GM18858 (cell line): ENCODE measurements around the gene MRPS12.
"Not testable (repeated sequence)": the region's sequence is repeated elsewhere in the genome, so short reads cannot be mapped to it uniquely, and the experiment has no call there.

Experiments
- ATAC-seq: cut with Tn5 transposase; IDR thresholded peaks from one replicate; pipeline ENCODE4 v1.9.1; 2021; ENCODE audit not compliant: unreplicated experiment

MRPS12 gene

GRCh38 chr19:38933544-38933943 is 2.8 kb downstream of the MRPS12 start:
- no peak for ATAC-seq

GRCh38 chr19:38939957-38940356 is 9.2 kb downstream of the MRPS12 start:
- ATAC-seq: no peak

- ATAC-seq: not testable (repeated sequence)
Observed at GRCh38 chr19:38941466-38941865, 10.7 kb downstream of the MRPS12 start.

GRCh38 chr19:38941979-38942378 is 11.2 kb downstream of the MRPS12 start:
- no peak for ATAC-seq

- ATAC-seq: no peak
Observed at GRCh38 chr19:38942471-38943181, 11.9 kb downstream of the MRPS12 start.

- ATAC-seq: no peak
Observed at GRCh38 chr19:38944981-38945506, 14.3 kb downstream of the MRPS12 start.

GRCh38 chr19:38945562-38946228 is 15.0 kb downstream of the MRPS12 start:
- no peak for ATAC-seq

- ATAC-seq: no peak
Observed at GRCh38 chr19:38946229-38947010, 15.7 kb downstream of the MRPS12 start.

GRCh38 chr19:38949580-38950367 is 19.0 kb downstream of the MRPS12 start:
- no peak for ATAC-seq

- ATAC-seq: no peak
Observed at GRCh38 chr19:38951187-38951586, 20.4 kb downstream of the MRPS12 start.

GRCh38 chr19:38952395-38953165 is 21.8 kb downstream of the MRPS12 start:
- ATAC-seq: no peak

- ATAC-seq: no peak
Observed at GRCh38 chr19:38953677-38954076, 22.9 kb downstream of the MRPS12 start.

GRCh38 chr19:38956264-38956663 is 25.5 kb downstream of the MRPS12 start:
- ATAC-seq: no peak

GRCh38 chr19:38958301-38958700 is 27.6 kb downstream of the MRPS12 start:
- no peak for ATAC-seq

GRCh38 chr19:38959618-38960017 is 28.9 kb downstream of the MRPS12 start:
- ATAC-seq: no peak

- no peak for ATAC-seq
Observed at GRCh38 chr19:38964738-38965137, 34.0 kb downstream of the MRPS12 start.

- not testable (repeated sequence) for ATAC-seq
Observed at GRCh38 chr19:38966149-38966548, 35.4 kb downstream of the MRPS12 start.

GRCh38 chr19:38970664-38971532 is 40.2 kb downstream of the MRPS12 start:
- no peak for ATAC-seq

- ATAC-seq: no peak
Observed at GRCh38 chr19:38971672-38972071, 40.9 kb downstream of the MRPS12 start.
